Measurements from ENCODE around the gene MELTF.

The MELTF gene

GRCh38 chr3:196968233-196969133, 61.1 kb downstream of the MELTF start, which contains the start of gene PIGZ:
Gene PIGZ (minus strand): TSS chr3:196968833. CDS start chr3:196952031, 16,802 bp downstream.
- DNase-seq (ENCODE audit: low read depth): peak; percentile 58

DNA sequence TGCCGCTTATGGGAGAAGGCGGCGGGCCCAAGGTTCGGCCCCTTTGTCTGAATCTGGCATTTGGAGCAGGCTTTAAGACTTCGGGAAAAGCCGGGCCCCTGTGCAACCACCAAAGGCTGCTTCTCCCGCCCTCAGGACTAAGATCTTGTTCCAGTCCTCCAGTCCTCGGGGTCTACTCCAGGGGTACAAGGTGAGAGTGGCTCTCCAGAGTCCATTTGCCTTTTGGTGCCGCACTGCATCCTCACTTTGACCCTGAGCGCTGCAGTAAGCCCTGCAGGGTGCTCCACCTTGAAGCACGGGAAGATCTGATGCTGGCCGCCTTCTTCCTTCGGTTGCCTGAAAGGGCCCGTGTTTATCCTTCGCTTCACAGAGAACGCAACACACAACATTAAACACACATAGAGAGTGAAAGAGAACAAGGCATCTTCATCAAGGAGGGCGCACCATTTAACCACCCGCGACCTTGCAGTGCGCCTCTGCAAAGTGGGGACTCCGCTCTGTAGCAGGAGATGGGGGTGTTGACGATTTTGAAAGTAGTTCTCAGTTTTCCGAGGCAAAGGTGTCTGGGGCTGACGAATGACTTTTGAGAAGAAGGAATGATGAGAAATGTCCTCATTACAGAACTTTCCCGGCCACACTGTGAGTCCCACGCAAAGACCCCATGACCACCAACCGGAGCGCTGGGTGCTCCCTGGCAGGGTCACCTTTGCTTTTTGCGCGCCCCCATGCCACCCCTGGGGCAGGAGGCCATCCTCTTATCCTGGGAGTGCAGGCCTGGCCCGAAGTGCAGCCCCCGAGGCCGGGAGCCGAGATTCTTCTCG, 62.0 kb downstream of the MELTF start:
- no peak for DNase-seq (ENCODE audit: low read depth)

- DNase-seq (ENCODE audit: low read depth): no peak
These were observed 62.9 kb downstream of the MELTF start for GRCh38 chr3:196966526-196967401.

GRCh38 chr3:196965804-196966173, 63.8 kb downstream of the MELTF start:
- no peak for DNase-seq (ENCODE audit: low read depth)

GRCh38 chr3:196965112-196965803, 64.4 kb downstream of the MELTF start:
- no peak for DNase-seq (ENCODE audit: low read depth)

GRCh38 chr3:196963631-196963953, 66.0 kb downstream of the MELTF start:
- DNase-seq (ENCODE audit: low read depth): no peak

- no peak for DNase-seq (ENCODE audit: low read depth)
These were observed 66.5 kb downstream of the MELTF start for GRCh38 chr3:196962930-196963630.

GRCh38 chr3:196962108-196962929, 67.3 kb downstream of the MELTF start:
- no peak for DNase-seq (ENCODE audit: low read depth)

DNA sequence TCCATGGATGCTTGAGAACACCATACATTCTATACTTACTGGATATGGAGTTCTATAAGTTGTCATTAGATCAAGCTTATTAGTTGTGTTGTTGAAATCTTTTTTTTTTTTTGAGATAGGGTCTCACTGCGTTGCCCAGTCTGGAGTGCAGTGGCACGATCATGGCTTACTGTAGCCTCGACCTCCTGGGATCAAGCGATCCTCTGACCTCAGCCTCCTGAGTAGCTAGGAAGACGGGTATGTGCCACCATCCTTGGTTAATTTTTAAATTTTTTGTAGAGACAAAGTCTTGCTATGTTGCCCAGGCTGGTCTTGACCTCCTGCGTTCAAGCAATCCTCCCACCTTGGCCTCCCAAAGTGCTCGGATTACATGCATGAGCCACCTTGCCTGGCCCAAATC, 74.8 kb downstream of the MELTF start:
- no peak for DNase-seq (ENCODE audit: low read depth)
